ENCODE data around the gene TECPR2.
"Not testable (repeated sequence)": the region's sequence is repeated elsewhere in the genome, so short reads cannot be mapped to it uniquely, and the experiment has no call there.

DNA sequence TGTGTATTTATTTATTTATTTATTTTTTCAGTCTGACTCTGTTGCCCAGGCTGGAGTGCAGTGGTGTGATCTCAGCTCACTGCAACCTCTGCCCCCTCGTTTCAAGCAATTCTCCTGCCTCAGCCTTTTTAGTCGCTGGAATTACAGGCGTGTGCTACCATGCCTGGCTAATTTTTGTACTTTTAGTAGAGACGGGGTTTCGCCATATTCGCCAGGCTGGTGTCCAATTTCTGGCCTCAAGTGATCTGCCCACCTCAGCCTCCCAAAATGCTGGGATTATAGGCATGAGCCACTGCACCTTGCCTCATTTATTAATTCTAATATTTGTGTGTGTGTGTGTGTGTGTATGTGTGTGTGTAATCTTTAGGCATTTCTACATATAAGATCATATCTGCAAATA, 33.4 kb upstream of the TECPR2 start:
- TF ChIP-seq POLR2A (IDR thresholded peaks at IDR 0.05; ENCODE audit: low read length); GATA1 (IDR thresholded peaks at IDR 0.05; ENCODE audit: low read depth, low read length): not testable (repeated sequence)

All from erythroblast (primary cell).